Spinal cord (tissue), 10 donors: ENCODE results near the gene PADI3. TPM values are rescaled to one million over a fixed set of nuclear protein-coding genes. Genes with fewer than 3 reads are reported as not detected.

ENCODE experiments used
- DNase-seq, 6 donors: peaks; one replicate each; pipeline versions ENCODE4 v3.0.0 to v3.0.0-alpha.2; 2013 to 2015; ENCODE audit warnings: low spot score in 6 of 6, low read depth in 4 of 6
- H3K27ac ChIP-seq: one replicate; pipeline ENCODE4 v1.5.1; 2013; ENCODE audit warnings: low read depth, low read length, control low read depth
- H3K27me3 ChIP-seq: one replicate; pipeline ENCODE4 v1.6.1; 2013; ENCODE audit warnings: low read length; ENCODE audit not compliant: control insufficient read depth, insufficient read depth
- H3K36me3 ChIP-seq: one replicate; pipeline ENCODE4 v1.6.1; 2013; ENCODE audit warnings: low read length; ENCODE audit not compliant: control insufficient read depth, insufficient read depth
- H3K4me1 ChIP-seq: one replicate; pipeline ENCODE4 v1.6.1; 2013; ENCODE audit warnings: low read length; ENCODE audit not compliant: control insufficient read depth, insufficient read depth
- H3K4me3 ChIP-seq: one replicate; pipeline ENCODE4 v1.5.1; 2013; ENCODE audit warnings: low read depth, low read length, control low read depth
- H3K9me3 ChIP-seq: one replicate; pipeline ENCODE4 v1.6.1; 2013; ENCODE audit warnings: low read length; ENCODE audit not compliant: control insufficient read depth, insufficient read depth
- WGBS: methylation state at CpG from one replicate; pipeline ENCODE4 v1.1.5; 2013; ENCODE audit warnings: missing lambda C conversion rate; ENCODE audit not compliant: insufficient coverage; 5-methylcytosine and 5-hydroxymethylcytosine counted together
- polyA plus RNA-seq, 2 donors: library from polyadenylated mRNA; unstranded; fragments of 120-200 nt; gene quantifications; one replicate each; pipeline ENCODE4 v1.2.1, GENCODE V29; 2013; ENCODE audit not compliant: insufficient read length in 2 of 2
- total RNA-seq, 2 donors: library from RNA; depleted of rRNA in 1 of 2; stranded (reverse); fragments of 120-200 nt in 1 of 2; fragments of >200 nt in 1 of 2; gene quantifications; one replicate each; pipeline versions ENCODE4 v1.2.3 to v1.2.4, GENCODE V29; 2013 to 2014
- donor health status: healthy.

The PADI3 gene
- total and polyA plus RNA-seq, 4 donors, result not detected

- H3K9me3 ChIP-seq, result no peaks in the 10 kb centered on the region
- H3K36me3 ChIP-seq, result no peaks in the 10 kb centered on the region
- no peak overlapping the region for H3K4me3 ChIP-seq
- H3K4me1 ChIP-seq, result no peaks in the 10 kb centered on the region
- H3K27ac ChIP-seq, result no peak overlapping the region
- 66% methylated on average over 2 of the region's 4 CpGs for WGBS
- no peaks in the 10 kb centered on the region for H3K27me3 ChIP-seq
- DNase-seq, result peak in 1 of 6 donors; percentile 28
These were observed 41.9 kb upstream of the PADI3 start for GRCh38 chr1:17207046-17207445.

- H3K9me3 ChIP-seq, result no peaks in the 10 kb centered on the region
- H3K27ac ChIP-seq, result no peak overlapping the region
- H3K4me3 ChIP-seq, result no peak overlapping the region
- DNase-seq, result no peak
- 63% methylated on average over 4 of the region's 5 CpGs for WGBS
- H3K36me3 ChIP-seq, result no peaks in the 10 kb centered on the region
- no peaks in the 10 kb centered on the region for H3K27me3 ChIP-seq
- H3K4me1 ChIP-seq, result peaks cover 3% of the 10 kb centered on the region
These were observed 41.4 kb upstream of the PADI3 start for GRCh38 chr1:17207540-17207939.

- no peaks in the 10 kb centered on the region for H3K9me3 ChIP-seq
- WGBS, result 90% methylated on average over 1 of the region's 2 CpGs
- H3K36me3 ChIP-seq, result no peaks in the 10 kb centered on the region
- DNase-seq, result no peak
- H3K4me1 ChIP-seq, result peaks cover 7% of the 10 kb centered on the region
- no peak overlapping the region for H3K27ac ChIP-seq
- no peak overlapping the region for H3K4me3 ChIP-seq
- no peaks in the 10 kb centered on the region for H3K27me3 ChIP-seq
These were observed 40.9 kb upstream of the PADI3 start for GRCh38 chr1:17207966-17208418.

DNA sequence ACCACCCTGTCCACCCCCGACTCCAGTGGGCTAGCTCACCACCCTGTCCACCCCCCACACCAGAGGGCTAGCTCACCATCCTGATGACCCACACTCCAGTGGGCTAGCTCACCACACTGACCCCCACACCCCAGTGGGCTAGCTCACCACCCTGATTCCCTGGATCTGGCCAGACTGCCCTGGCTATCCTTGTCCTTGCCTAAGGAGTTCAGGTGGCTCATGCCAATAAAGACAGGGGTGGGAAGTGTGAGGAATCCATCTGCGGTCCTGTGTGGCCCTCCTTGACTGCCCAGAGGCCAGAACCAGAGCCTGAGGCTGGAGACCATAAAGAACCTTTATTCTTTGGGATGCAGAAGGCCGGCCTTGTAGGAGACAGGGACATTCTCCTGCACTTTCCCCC is 40.4 kb upstream of the PADI3 start:
- Histone ChIP-seq H3K4me1 (peaks cover 12% of the 10 kb centered on the region), H3K9me3 (no peaks in the 10 kb centered on the region), H3K4me3 (no peak overlapping the region), H3K36me3 (no peaks in the 10 kb centered on the region), H3K27ac (no peak overlapping the region), H3K27me3 (no peaks in the 10 kb centered on the region)
- WGBS, result 90% methylated on average over 2 of the region's 3 CpGs
- DNase-seq, result no peak

DNA sequence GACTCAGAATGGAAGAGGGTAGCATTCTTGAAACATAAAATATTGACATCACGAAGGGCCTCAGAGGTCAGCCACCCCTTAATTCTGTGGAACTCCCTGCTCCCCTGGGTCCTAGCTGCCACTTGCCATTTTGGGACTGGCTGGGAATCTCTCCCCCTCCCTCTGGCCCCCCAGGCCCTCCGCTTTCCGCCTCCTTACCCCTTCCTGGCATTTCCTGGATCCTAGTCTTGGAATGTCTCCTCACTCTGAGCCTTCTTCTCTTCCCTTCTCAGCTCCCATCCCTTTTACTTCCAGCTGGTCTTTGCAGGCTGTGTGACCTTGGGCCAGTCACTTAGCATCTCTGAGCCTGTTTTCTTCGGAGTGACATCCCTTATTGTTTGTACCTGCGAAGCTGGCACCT is 39.5 kb upstream of the PADI3 start:
- Histone ChIP-seq H3K9me3 (no peaks in the 10 kb centered on the region), H3K36me3 (no peaks in the 10 kb centered on the region), H3K27me3 (no peaks in the 10 kb centered on the region), H3K27ac (no peak overlapping the region), H3K4me3 (no peak overlapping the region), H3K4me1 (peaks cover 16% of the 10 kb centered on the region)
- WGBS, result 77% methylated on average over 3 of the region's 5 CpGs
- DNase-seq, result no peak

DNA sequence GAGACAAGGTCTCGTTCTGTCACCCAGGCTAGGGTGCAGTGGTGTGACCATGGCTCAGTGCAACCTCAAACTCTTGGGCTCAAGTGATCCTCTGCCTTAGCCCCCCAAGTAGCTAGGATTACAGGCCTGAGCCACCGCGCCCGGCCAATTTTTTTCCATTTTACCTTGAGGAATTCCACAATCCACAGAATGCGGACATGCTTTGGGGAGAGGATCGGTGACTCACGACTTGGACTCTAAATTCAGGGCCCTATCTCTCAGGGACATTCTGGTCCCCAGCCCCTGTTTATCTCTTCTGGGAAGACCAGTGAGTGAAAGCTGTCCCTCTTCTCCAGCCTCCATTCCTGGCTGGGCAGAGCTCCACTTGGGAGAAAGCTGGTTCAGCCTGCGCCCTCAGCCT is 38.7 kb upstream of the PADI3 start:
- Histone ChIP-seq H3K4me3 (no peak overlapping the region), H3K9me3 (no peaks in the 10 kb centered on the region), H3K4me1 (peaks cover 16% of the 10 kb centered on the region), H3K27me3 (no peaks in the 10 kb centered on the region), H3K36me3 (no peaks in the 10 kb centered on the region), H3K27ac (no peak overlapping the region)
- 98% methylated on average over 5 of the region's 8 CpGs for WGBS
- no peak for DNase-seq

GRCh38 chr1:17211377-17211776 is 37.5 kb upstream of the PADI3 start:
- Histone ChIP-seq H3K4me1 (peaks cover 16% of the 10 kb centered on the region), H3K27ac (no peak overlapping the region), H3K27me3 (no peaks in the 10 kb centered on the region), H3K4me3 (no peak overlapping the region), H3K9me3 (no peaks in the 10 kb centered on the region), H3K36me3 (no peaks in the 10 kb centered on the region)
- 97% methylated on average over 4 of the region's 5 CpGs for WGBS
- DNase-seq, result no peak

DNA sequence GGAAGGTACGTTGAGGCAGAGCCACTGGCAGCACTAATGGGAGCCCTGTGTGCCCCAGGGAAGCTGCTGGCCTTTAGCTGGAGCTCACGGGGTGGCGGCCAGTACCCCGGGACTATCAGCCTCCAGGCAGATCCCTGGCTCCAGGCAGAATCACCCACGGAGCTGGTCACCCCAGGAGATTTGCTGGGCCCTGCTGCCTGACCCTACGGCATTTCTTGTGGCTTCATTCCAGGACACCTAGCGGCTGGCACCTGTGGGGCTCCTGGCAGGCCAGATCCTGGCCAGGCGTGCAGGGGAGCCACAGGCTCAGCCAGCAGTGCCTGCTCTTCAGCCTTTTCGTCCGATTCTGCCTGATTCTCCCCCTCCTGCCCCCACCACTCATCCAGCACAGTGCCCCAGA is 36.9 kb upstream of the PADI3 start:
- no peak for DNase-seq
- no peaks in the 10 kb centered on the region for H3K9me3 ChIP-seq
- H3K36me3 ChIP-seq, result no peaks in the 10 kb centered on the region
- H3K4me1 ChIP-seq, result peaks cover 16% of the 10 kb centered on the region
- no peak overlapping the region for H3K4me3 ChIP-seq
- no peaks in the 10 kb centered on the region for H3K27me3 ChIP-seq
- WGBS, result 79% methylated on average over 8 of the region's 10 CpGs
- H3K27ac ChIP-seq, result no peak overlapping the region

- 38% methylated on average over 8 of the region's 13 CpGs for WGBS
- Histone ChIP-seq H3K27me3 (no peaks in the 10 kb centered on the region), H3K4me1 (peaks cover 16% of the 10 kb centered on the region), H3K9me3 (no peaks in the 10 kb centered on the region), H3K36me3 (no peaks in the 10 kb centered on the region), H3K27ac (no peak overlapping the region), H3K4me3 (no peak overlapping the region)
- DNase-seq, result peak in 3 of 6 donors; percentile 11 to 48 (median 46)
These were observed 36.3 kb upstream of the PADI3 start for GRCh38 chr1:17212487-17213121.

DNA sequence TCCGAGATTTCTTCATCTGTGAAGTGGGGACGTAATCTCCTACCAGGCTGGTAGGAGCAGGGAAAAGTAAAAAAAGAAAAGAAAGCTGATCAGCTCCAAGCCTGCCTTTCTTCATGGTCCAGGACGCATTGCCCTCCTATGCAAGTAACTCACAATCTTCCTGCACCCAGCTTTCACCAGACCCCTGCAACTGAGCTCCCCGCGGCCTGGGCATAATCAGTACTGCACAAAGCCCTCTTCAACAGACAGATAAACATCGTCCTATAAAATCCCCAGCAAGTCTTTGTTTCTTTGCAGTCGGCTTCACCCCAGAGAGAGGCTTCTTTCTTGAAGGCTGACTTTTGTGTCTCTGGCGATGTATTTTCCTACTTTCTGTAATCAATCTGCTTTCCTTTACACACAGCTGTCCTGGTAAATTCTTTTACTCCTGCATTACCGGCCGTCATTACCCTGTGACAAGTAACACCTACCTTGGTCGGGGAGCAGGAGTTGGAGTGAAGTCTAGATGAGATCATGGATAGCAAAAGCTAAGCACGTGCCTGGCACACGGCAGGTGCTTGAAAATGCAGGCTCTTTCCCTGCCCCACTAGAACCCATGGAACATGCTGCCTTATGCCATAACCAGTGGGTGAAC is 35.6 kb upstream of the PADI3 start:
- no peaks in the 10 kb centered on the region for H3K9me3 ChIP-seq
- no peak overlapping the region for H3K4me3 ChIP-seq
- no peaks in the 10 kb centered on the region for H3K27me3 ChIP-seq
- H3K27ac ChIP-seq, result no peak overlapping the region
- no peaks in the 10 kb centered on the region for H3K36me3 ChIP-seq
- peak in 1 of 6 donors; percentile 12 for DNase-seq
- WGBS, result 18% methylated on average over 5 of the region's 13 CpGs
- peaks cover 16% of the 10 kb centered on the region for H3K4me1 ChIP-seq
